T-helper 1 cell treated with Interleukin-12 subunit alpha and Interleukin-12 subunit beta and Interleukin-4 antibody, amounts not matched to agents 30 ng/mL and 1 ng/mL, for 36 hours (primary cell): ENCODE results near the gene PARL. TPM values are rescaled to one million over a fixed set of nuclear protein-coding genes. Genes with fewer than 3 reads are reported as not detected.

Experiments used
- intact Hi-C: fragments of 100-400 bp; cut with micrococcal nuclease; formaldehyde crosslinking; loops from one replicate; pipeline ENCODE4 v1.15.1; 2024
- total RNA-seq: library from RNA; stranded (reverse); gene quantifications from 2 replicates; pipeline ENCODE4 v1.2.3, GENCODE V29; 2022

Gene PARL
- total RNA-seq, 1 donor from 2014 or later, result 51.4 TPM

- intact Hi-C loops, result no loop called here
Measured at GRCh38 chr3:183868796-183869195, 15.9 kb downstream of the PARL start.

GRCh38 chr3:183862610-183863009 lies 22.1 kb downstream of the PARL start:
- intact Hi-C loops, result no loop called here

GRCh38 chr3:183857863-183858262 lies 26.8 kb downstream of the PARL start:
- intact Hi-C loops, result no loop called here

GRCh38 chr3:183854318-183855035 lies 30.2 kb downstream of the PARL start:
- intact Hi-C loops, result no loop called here

GRCh38 chr3:183845608-183846288 lies 38.9 kb downstream of the PARL start:
- intact Hi-C loops, result no loop called here

- intact Hi-C loops, result no loop called here
Measured at GRCh38 chr3:183845090-183845489, 39.6 kb downstream of the PARL start.

- intact Hi-C loops, result no loop called here
Measured at GRCh38 chr3:183844606-183845005, 40.1 kb downstream of the PARL start.

- intact Hi-C loops, result no loop called here
Measured at GRCh38 chr3:183839751-183840150, 44.9 kb downstream of the PARL start.

- intact Hi-C loops, result no loop called here
Measured at GRCh38 chr3:183837894-183838293, 46.8 kb downstream of the PARL start.

- intact Hi-C loops, result no loop called here
Measured at GRCh38 chr3:183837390-183837789, 47.3 kb downstream of the PARL start.

GRCh38 chr3:183833516-183833915 lies 51.2 kb downstream of the PARL start:
- intact Hi-C loops, result no loop called here

GRCh38 chr3:183830187-183830586 lies 54.5 kb downstream of the PARL start:
- intact Hi-C loops, result no loop called here

- intact Hi-C loops, result no loop called here
Measured at GRCh38 chr3:183829466-183829865, 55.2 kb downstream of the PARL start.

- intact Hi-C loops, result no loop called here
Measured at GRCh38 chr3:183828538-183828870, 56.2 kb downstream of the PARL start.

GRCh38 chr3:183827809-183828537 lies 56.7 kb downstream of the PARL start:
- intact Hi-C loops, result no loop called here

- intact Hi-C loops, result no loop called here
Measured at GRCh38 chr3:183826448-183827250, 58.0 kb downstream of the PARL start.

GRCh38 chr3:183825456-183826161 lies 59.1 kb downstream of the PARL start, which contains the start of gene MAP6D1:
Gene MAP6D1, minus strand, starts transcription at chr3:183825577. Its CDS starts 30 bp downstream, at chr3:183825547.
- intact Hi-C loops, result loop anchor here (1.0 kb wide), 1 partner anchor 59 kb away; the partner anchor contains the start of gene PARL

- intact Hi-C loops, result loop anchor here (1.0 kb wide), 1 partner anchor 59 kb away; the partner anchor contains the start of gene PARL
Measured at GRCh38 chr3:183824761-183825455, 59.8 kb downstream of the PARL start.

- intact Hi-C loops, result no loop called here
Measured at GRCh38 chr3:183823963-183824362, 60.7 kb downstream of the PARL start.

- intact Hi-C loops, result no loop called here
Measured at GRCh38 chr3:183822631-183823030, 62.0 kb downstream of the PARL start.
